Activated T-helper 1 cell treated with anti-CD3 and anti-CD28 coated beads, Interleukin-2, amount 50 U/mL, for 16 hours (primary cell): ENCODE data around the gene EFCC1.

Experiments
- DNase-seq, 2 donors: peaks; one replicate each; pipeline ENCODE4 v3.0.0-alpha.2; 2020; ENCODE audit warnings: low read depth in 1 of 2, low spot score in 1 of 2

EFCC1 gene

GRCh38 chr3:129014148-129014547 lies 13.0 kb downstream of the EFCC1 start:
- DNase-seq: no peak

- no peak for DNase-seq
These were observed 13.8 kb downstream of the EFCC1 start for GRCh38 chr3:129014793-129015345.

GRCh38 chr3:129015388-129016105 lies 14.4 kb downstream of the EFCC1 start:
- no peak for DNase-seq

- no peak for DNase-seq
These were observed 15.2 kb downstream of the EFCC1 start for GRCh38 chr3:129016356-129016719.

- no peak for DNase-seq
These were observed 15.8 kb downstream of the EFCC1 start for GRCh38 chr3:129016720-129017483.

- no peak for DNase-seq
These were observed 16.4 kb downstream of the EFCC1 start for GRCh38 chr3:129017484-129017899.

- no peak for DNase-seq
These were observed 17.2 kb downstream of the EFCC1 start for GRCh38 chr3:129018271-129018670.

GRCh38 chr3:129018751-129019150 lies 17.6 kb downstream of the EFCC1 start:
- DNase-seq: no peak

GRCh38 chr3:129019266-129019665 lies 18.2 kb downstream of the EFCC1 start:
- DNase-seq: no peak

- DNase-seq: no peak
These were observed 19.6 kb downstream of the EFCC1 start for GRCh38 chr3:129020691-129021090.

GRCh38 chr3:129021140-129021551 lies 20.0 kb downstream of the EFCC1 start:
- DNase-seq: no peak

- DNase-seq: no peak
These were observed 21.3 kb downstream of the EFCC1 start for GRCh38 chr3:129022114-129023007.

- no peak for DNase-seq
These were observed 21.9 kb downstream of the EFCC1 start for GRCh38 chr3:129023008-129023358.

GRCh38 chr3:129023909-129024308 lies 22.8 kb downstream of the EFCC1 start:
- DNase-seq: no peak

GRCh38 chr3:129025108-129025507 lies 24.0 kb downstream of the EFCC1 start:
- no peak for DNase-seq

GRCh38 chr3:129025691-129026435 lies 24.8 kb downstream of the EFCC1 start:
- no peak for DNase-seq

- peak; percentile 76 to 86 for DNase-seq
These were observed 25.8 kb downstream of the EFCC1 start for GRCh38 chr3:129026728-129027543.

- no peak for DNase-seq
These were observed 26.4 kb downstream of the EFCC1 start for GRCh38 chr3:129027544-129027880.

- no peak for DNase-seq
These were observed 27.8 kb downstream of the EFCC1 start for GRCh38 chr3:129028866-129029265.

GRCh38 chr3:129030611-129031010 lies 29.5 kb downstream of the EFCC1 start:
- DNase-seq: no peak
